ENCODE data around the gene C2orf76.

Gene C2orf76

GRCh38 chr2:119367472-119368099, 952 bp upstream of the C2orf76 start:
- no peak for TF ChIP-seq BACH2 (CRISPR knock-in tag; IDR thresholded peaks at IDR 0.05; ENCODE audit: borderline replicate concordance)
- no peak for TF ChIP-seq TCF4 (CRISPR knock-in tag; IDR thresholded peaks at IDR 0.05; ENCODE audit: borderline replicate concordance)
- no peak for TF ChIP-seq CSDC2 (CRISPR knock-in tag; IDR thresholded peaks at IDR 0.05)
- TF ChIP-seq ZNF8 (CRISPR knock-in tag; IDR thresholded peaks at IDR 0.05): no peak
- TF ChIP-seq ZFP3 (CRISPR knock-in tag; IDR thresholded peaks at IDR 0.05): no peak; the same call in 1 of the 2 replicates
- no peak for TF ChIP-seq RARB (CRISPR knock-in tag; IDR thresholded peaks at IDR 0.05)
- TF ChIP-seq CREB5 (CRISPR knock-in tag; IDR thresholded peaks at IDR 0.05; ENCODE audit: low read depth): no peak
- TF ChIP-seq ZC3H10 (CRISPR knock-in tag; IDR thresholded peaks at IDR 0.05): no peak
- no peak for TF ChIP-seq OSR1 (CRISPR knock-in tag; IDR thresholded peaks at IDR 0.05)
- peak; percentile 65 for ATAC-seq

- peak; percentile 7 for ATAC-seq
- TF ChIP-seq ZFP30 (CRISPR knock-in tag; IDR thresholded peaks at IDR 0.05): no peak
- TF ChIP-seq ISL1 (CRISPR knock-in tag; IDR thresholded peaks at IDR 0.05): no peak
- TF ChIP-seq SNAI2 (CRISPR knock-in tag; IDR thresholded peaks at IDR 0.05): no peak
- TF ChIP-seq ZNF565 (CRISPR knock-in tag; conservative IDR thresholded peaks at IDR 0.05; ENCODE audit: low read depth): no peak
- TF ChIP-seq ZNF8 (CRISPR knock-in tag; IDR thresholded peaks at IDR 0.05): 0 out of 2 replicates have a peak, but pooled peaks have one; percentile 4
Measured at GRCh38 chr2:119366161-119366648, 429 bp downstream of the C2orf76 start.

GRCh38 chr2:119365436-119365835, 1.2 kb downstream of the C2orf76 start:
- ATAC-seq: no peak
- TF ChIP-seq ZNF8 (CRISPR knock-in tag; IDR thresholded peaks at IDR 0.05) (no peak), CREB5 (CRISPR knock-in tag; IDR thresholded peaks at IDR 0.05; ENCODE audit: low read depth) (no peak)

GRCh38 chr2:119364798-119365197, 1.8 kb downstream of the C2orf76 start:
- TF ChIP-seq RARB (CRISPR knock-in tag; IDR thresholded peaks at IDR 0.05) (no peak), OSR1 (CRISPR knock-in tag; IDR thresholded peaks at IDR 0.05) (no peak), TSHZ2 (CRISPR knock-in tag; IDR thresholded peaks at IDR 0.05) (no peak), ESRRG (CRISPR knock-in tag; IDR thresholded peaks at IDR 0.05) (no peak), ZFP3 (CRISPR knock-in tag; IDR thresholded peaks at IDR 0.05) (no peak), ISL1 (CRISPR knock-in tag; IDR thresholded peaks at IDR 0.05) (no peak), PATZ1 (CRISPR knock-in tag; IDR thresholded peaks at IDR 0.05; ENCODE audit: borderline replicate concordance) (no peak), CSDC2 (CRISPR knock-in tag; IDR thresholded peaks at IDR 0.05) (no peak), POU6F1 (CRISPR knock-in tag; IDR thresholded peaks at IDR 0.05; ENCODE audit: borderline replicate concordance, low read depth) (no peak), CSRNP3 (CRISPR knock-in tag; IDR thresholded peaks at IDR 0.05) (no peak), TCF4 (CRISPR knock-in tag; IDR thresholded peaks at IDR 0.05; ENCODE audit: borderline replicate concordance) (no peak), CREB5 (CRISPR knock-in tag; IDR thresholded peaks at IDR 0.05; ENCODE audit: low read depth) (no peak), ZNF8 (CRISPR knock-in tag; IDR thresholded peaks at IDR 0.05) (no peak), GLIS3 (CRISPR knock-in tag; IDR thresholded peaks at IDR 0.05) (no peak), TOX (CRISPR knock-in tag; IDR thresholded peaks at IDR 0.05; ENCODE audit: borderline replicate concordance) (no peak), BACH2 (CRISPR knock-in tag; IDR thresholded peaks at IDR 0.05; ENCODE audit: borderline replicate concordance) (no peak), ARNTL (CRISPR knock-in tag; IDR thresholded peaks at IDR 0.05; ENCODE audit: borderline replicate concordance, low read depth) (no peak), ZC3H10 (CRISPR knock-in tag; IDR thresholded peaks at IDR 0.05) (no peak)
- ATAC-seq: no peak
